Astrocyte (in vitro differentiated cells and primary cell): Measurements from ENCODE around the gene EBF4.

Source experiments
- EZH2 ChIP-seq: IDR thresholded peaks from 2 replicates; pipeline ENCODE4 v1.6.1; 2012; ENCODE audit warnings: mild to moderate bottlenecking, low read length, inconsistent platforms; ENCODE audit not compliant: insufficient read depth
- TF ChIP-seq, protein P1 (sequence below): IDR thresholded peaks from 2 replicates; pipeline ENCODE4 v1.5.1; 2011; ENCODE audit warnings: low read depth, mild to moderate bottlenecking, inconsistent platforms, low read length, moderate library complexity; ENCODE audit not compliant: insufficient read depth

DNA sequence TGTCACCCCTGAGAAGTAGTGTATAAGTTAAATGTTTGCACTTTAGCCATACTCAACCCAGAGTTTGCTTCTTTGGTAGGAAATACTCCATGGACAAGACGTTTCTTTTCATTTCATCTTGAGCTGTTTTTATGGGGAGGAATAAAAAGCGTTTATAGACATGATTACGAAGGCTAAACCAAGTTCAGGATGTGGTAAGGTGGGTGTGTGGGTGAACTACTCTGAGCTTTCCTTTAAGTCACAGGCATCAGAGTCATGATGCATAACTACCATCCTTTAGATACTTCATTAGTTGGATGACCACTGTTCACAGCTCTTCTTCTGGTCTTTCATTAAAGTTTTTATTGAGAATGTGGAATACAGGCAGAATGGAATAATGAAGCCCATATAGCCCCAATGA, 48.9 kb downstream of the EBF4 start:
- no peak for TF ChIP-seq EZH2
- TF ChIP-seq, protein P1, sequence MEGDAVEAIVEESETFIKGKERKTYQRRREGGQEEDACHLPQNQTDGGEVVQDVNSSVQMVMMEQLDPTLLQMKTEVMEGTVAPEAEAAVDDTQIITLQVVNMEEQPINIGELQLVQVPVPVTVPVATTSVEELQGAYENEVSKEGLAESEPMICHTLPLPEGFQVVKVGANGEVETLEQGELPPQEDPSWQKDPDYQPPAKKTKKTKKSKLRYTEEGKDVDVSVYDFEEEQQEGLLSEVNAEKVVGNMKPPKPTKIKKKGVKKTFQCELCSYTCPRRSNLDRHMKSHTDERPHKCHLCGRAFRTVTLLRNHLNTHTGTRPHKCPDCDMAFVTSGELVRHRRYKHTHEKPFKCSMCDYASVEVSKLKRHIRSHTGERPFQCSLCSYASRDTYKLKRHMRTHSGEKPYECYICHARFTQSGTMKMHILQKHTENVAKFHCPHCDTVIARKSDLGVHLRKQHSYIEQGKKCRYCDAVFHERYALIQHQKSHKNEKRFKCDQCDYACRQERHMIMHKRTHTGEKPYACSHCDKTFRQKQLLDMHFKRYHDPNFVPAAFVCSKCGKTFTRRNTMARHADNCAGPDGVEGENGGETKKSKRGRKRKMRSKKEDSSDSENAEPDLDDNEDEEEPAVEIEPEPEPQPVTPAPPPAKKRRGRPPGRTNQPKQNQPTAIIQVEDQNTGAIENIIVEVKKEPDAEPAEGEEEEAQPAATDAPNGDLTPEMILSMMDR: no peak
